BLaER1 treated with 17β-estradiol and CSF1 and Interleukin-3, amounts not matched to agents 10 nM and 100 nM (cell line): ENCODE results near the gene YARS1.
"Not testable (repeated sequence)": the region's sequence is repeated elsewhere in the genome, so short reads cannot be mapped to it uniquely, and the experiment has no call there.

Experiments
- H3K27ac ChIP-seq, 11 experiments: shearing (Covaris generic); formaldehyde crosslinking; 2 replicates each; pipeline ENCODE4 v1.8.1; 2022
- H3K27me3 ChIP-seq, 11 experiments: shearing (Covaris generic); formaldehyde crosslinking; 2 replicates each; pipeline ENCODE4 v1.8.1; 2022
- H3K36me3 ChIP-seq, 11 experiments: shearing (Covaris generic); formaldehyde crosslinking; 2 replicates each; pipeline ENCODE4 v1.8.1; 2022
- H3K4me1 ChIP-seq, 10 experiments: shearing (Covaris generic); formaldehyde crosslinking; 2 replicates each; pipeline ENCODE4 v1.8.1; 2022
- H3K4me2 ChIP-seq, 11 experiments: shearing (Covaris generic); formaldehyde crosslinking; 2 replicates each; pipeline ENCODE4 v1.8.1; 2022
- H3K4me3 ChIP-seq, 10 experiments: shearing (Covaris generic); formaldehyde crosslinking; 2 replicates each; pipeline ENCODE4 v1.8.1; 2022
- H3K9ac ChIP-seq, 11 experiments: shearing (Covaris generic); formaldehyde crosslinking; 2 replicates each; pipeline ENCODE4 v1.8.1; 2022
- H3K9me3 ChIP-seq, 11 experiments: shearing (Covaris generic); formaldehyde crosslinking; replicated peaks in 1 of 11; 2 replicates each; pipeline ENCODE4 v1.8.1; 2022
- H4K20me1 ChIP-seq, 11 experiments: shearing (Covaris generic); formaldehyde crosslinking; 2 replicates each; pipeline ENCODE4 v1.8.1; 2022
- Cebpa-rat ChIP-seq, 11 experiments: shearing (Covaris generic); IDR thresholded peaks; 2 replicates each; pipeline ENCODE4 v1.8.1; 2022

YARS1 gene

DNA sequence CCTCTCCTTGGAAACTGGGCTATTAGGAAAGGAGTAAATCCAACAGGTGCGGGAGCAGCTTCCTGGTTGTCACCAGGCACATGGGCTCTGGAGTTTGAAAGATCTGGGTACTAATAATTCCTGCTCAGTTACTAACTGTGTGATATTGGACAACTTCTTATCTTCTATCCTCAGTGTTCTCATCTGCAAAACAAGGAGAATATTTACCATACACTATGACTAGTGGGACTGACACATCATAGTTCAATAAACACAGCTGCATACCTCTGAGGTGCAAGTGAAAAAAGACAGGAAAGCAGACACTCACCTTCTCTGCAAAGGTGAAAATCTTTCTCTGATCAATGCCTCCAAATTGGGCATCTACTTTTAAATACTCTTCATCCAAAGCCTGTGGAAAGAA is 19.7 kb downstream of the YARS1 start:
- Histone ChIP-seq H3K9ac (no peak overlapping the region), H3K4me3 (no peak overlapping the region), H3K4me1 (0 out of 20 replicates have a peak, but pooled peaks cover 0 to 6% (median 0%) of the 10 kb centered on the region in 10 experiments), H3K27me3 (no peaks in the 10 kb centered on the region), H4K20me1 (peaks cover 25 to 83% (median 51%) of the 10 kb centered on the region in 11 experiments; a peak in 19 of 22 replicates), H3K4me2 (no peak overlapping the region), H3K36me3 (peaks cover 89 to 99% (median 98%) of the 10 kb centered on the region in 11 experiments), H3K27ac (no peak overlapping the region), H3K9me3 (no peaks in the 10 kb centered on the region)
- no peak for TF ChIP-seq Cebpa-rat (IDR thresholded peaks at IDR 0.05)

- Histone ChIP-seq H3K36me3 (peaks cover 92 to 99% (median 98%) of the 10 kb centered on the region in 11 experiments), H4K20me1 (peaks cover 25 to 84% (median 50%) of the 10 kb centered on the region in 11 experiments; a peak in 19 of 22 replicates)
- H3K4me1 ChIP-seq, H3K27ac ChIP-seq, H3K9me3 ChIP-seq, H3K27me3 ChIP-seq, H3K4me3 ChIP-seq, H3K4me2 ChIP-seq, H3K9ac ChIP-seq: not testable (repeated sequence)
Observed at GRCh38 chr1:32795763-32796162, 21.4 kb downstream of the YARS1 start.

- 0 out of 20 replicates have a peak, but pooled peaks cover 0 to 6% (median 0%) of the 10 kb centered on the region in 10 experiments for H3K4me1 ChIP-seq
- H3K4me2 ChIP-seq, result no peak overlapping the region
- no peak for TF ChIP-seq Cebpa-rat (IDR thresholded peaks at IDR 0.05)
- no peak overlapping the region for H3K9ac ChIP-seq
- no peak overlapping the region for H3K27ac ChIP-seq
- H3K27me3 ChIP-seq, result no peaks in the 10 kb centered on the region
- peaks cover 92 to 99% (median 98%) of the 10 kb centered on the region in 11 experiments for H3K36me3 ChIP-seq
- no peak overlapping the region for H3K4me3 ChIP-seq
- peaks cover 7 to 79% (median 31%) of the 10 kb centered on the region in 11 experiments; a peak in 17 of 22 replicates for H4K20me1 ChIP-seq
- no peaks in the 10 kb centered on the region for H3K9me3 ChIP-seq
Observed at GRCh38 chr1:32791881-32792280, 25.3 kb downstream of the YARS1 start.

DNA sequence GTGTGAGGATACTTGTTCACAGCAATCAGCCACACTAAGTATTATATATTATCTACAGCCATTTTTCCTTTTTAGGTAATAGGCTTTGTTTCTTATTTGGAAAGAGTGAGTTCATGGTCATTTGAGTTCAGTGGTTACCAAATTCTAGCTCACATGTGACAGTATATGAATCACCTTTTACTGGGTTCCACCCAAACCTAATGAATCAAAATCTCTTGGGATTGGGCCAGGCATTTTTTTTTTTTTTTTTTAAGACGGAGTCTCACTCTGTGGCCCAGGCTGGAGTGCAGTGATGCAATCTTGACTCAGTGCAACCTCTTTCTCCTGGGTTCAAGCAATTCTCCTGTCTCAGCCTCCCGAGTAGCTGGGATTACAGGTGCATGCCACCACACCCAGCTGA is 27.8 kb downstream of the YARS1 start:
- not testable (repeated sequence) for H3K4me1 ChIP-seq, H3K9ac ChIP-seq, H3K4me2 ChIP-seq, H3K4me3 ChIP-seq, H3K9me3 ChIP-seq, H3K27ac ChIP-seq, H3K27me3 ChIP-seq
- peaks cover 95 to 100% (median 100%) of the 10 kb centered on the region in 11 experiments for H3K36me3 ChIP-seq
- H4K20me1 ChIP-seq, result peaks cover 3 to 89% (median 38%) of the 10 kb centered on the region in 11 experiments; a peak in 17 of 22 replicates

GRCh38 chr1:32786856-32787255 is 30.3 kb downstream of the YARS1 start:
- Histone ChIP-seq H3K4me1 (no peaks in the 10 kb centered on the region), H3K27me3 (no peaks in the 10 kb centered on the region), H3K4me2 (no peak overlapping the region), H3K9ac (no peak overlapping the region), H3K27ac (no peak overlapping the region), H3K4me3 (no peak overlapping the region), H3K36me3 (peaks cover 99 to 100% (median 100%) of the 10 kb centered on the region in 11 experiments), H4K20me1 (peaks cover 3 to 88% (median 44%) of the 10 kb centered on the region in 11 experiments; a peak in 17 of 22 replicates), H3K9me3 (no peaks in the 10 kb centered on the region)
- no peak for TF ChIP-seq Cebpa-rat (IDR thresholded peaks at IDR 0.05)

DNA sequence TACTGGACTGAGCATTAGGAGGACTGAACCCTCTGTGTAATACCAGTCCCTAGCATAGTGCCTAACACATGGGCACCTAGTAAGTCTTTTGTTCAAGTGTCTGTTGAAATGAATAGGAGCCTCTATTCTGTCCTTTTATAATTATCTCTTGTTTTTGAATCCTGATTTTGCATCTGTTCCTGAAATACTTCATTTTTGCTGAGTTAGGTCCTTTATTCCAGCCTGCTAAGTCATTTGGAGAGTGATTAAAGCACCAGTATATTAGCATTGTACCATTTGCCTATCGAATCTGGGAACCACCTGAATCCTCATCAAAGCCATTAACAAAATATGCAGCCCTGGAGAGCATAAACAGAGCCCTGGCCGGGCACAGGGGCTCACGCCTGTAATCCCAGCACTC is 32.3 kb downstream of the YARS1 start:
- H4K20me1 ChIP-seq, result peaks cover 7 to 85% (median 45%) of the 10 kb centered on the region in 11 experiments; a peak in 15 of 22 replicates
- H3K9me3 ChIP-seq, result no peaks in the 10 kb centered on the region

GRCh38 chr1:32783851-32784250 is 33.3 kb downstream of the YARS1 start:
- peaks cover 7 to 83% (median 44%) of the 10 kb centered on the region in 11 experiments; a peak in 16 of 22 replicates for H4K20me1 ChIP-seq
- TF ChIP-seq Cebpa-rat (IDR thresholded peaks at IDR 0.05), result no peak
- no peak overlapping the region for H3K27ac ChIP-seq
- no peaks in the 10 kb centered on the region for H3K9me3 ChIP-seq
- no peak overlapping the region for H3K9ac ChIP-seq
- no peaks in the 10 kb centered on the region for H3K27me3 ChIP-seq
- no peak overlapping the region for H3K4me2 ChIP-seq
- H3K4me3 ChIP-seq, result no peak overlapping the region
- peaks cover 100% of the 10 kb centered on the region in 11 experiments for H3K36me3 ChIP-seq
- H3K4me1 ChIP-seq, result no peaks in the 10 kb centered on the region

More for the DNA sequence above, 32.3 kb downstream of the YARS1 start:
- Histone ChIP-seq H3K27ac (no peak overlapping the region), H3K36me3 (peaks cover 100% of the 10 kb centered on the region in 11 experiments), H3K4me1 (no peaks in the 10 kb centered on the region), H3K4me3 (no peak overlapping the region), H3K4me2 (no peak overlapping the region), H3K9ac (no peak overlapping the region), H3K27me3 (no peaks in the 10 kb centered on the region)
- TF ChIP-seq Cebpa-rat (IDR thresholded peaks at IDR 0.05), result no peak

DNA sequence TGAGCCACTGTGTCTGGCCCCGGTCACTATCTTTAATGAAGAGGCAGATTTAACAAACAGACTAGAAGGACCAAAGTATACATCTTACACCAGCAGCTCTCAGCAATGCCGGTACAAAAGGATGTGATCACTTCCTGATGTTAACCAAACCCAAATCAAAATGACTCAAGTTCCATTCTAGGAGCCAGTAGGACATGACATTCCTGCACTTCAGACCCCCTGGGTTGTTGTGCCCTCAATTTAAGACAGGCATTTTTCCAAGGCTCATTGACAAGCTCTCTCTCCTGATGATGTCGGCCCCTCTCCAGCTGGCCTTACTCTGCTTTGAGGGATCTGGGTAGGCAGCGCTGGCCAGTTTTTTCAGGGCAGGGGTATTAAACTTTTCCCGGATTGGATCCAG is 35.1 kb downstream of the YARS1 start:
- no peak for TF ChIP-seq Cebpa-rat (IDR thresholded peaks at IDR 0.05)
- Histone ChIP-seq H3K27ac (no peak overlapping the region), H3K4me3 (no peak overlapping the region)

DNA sequence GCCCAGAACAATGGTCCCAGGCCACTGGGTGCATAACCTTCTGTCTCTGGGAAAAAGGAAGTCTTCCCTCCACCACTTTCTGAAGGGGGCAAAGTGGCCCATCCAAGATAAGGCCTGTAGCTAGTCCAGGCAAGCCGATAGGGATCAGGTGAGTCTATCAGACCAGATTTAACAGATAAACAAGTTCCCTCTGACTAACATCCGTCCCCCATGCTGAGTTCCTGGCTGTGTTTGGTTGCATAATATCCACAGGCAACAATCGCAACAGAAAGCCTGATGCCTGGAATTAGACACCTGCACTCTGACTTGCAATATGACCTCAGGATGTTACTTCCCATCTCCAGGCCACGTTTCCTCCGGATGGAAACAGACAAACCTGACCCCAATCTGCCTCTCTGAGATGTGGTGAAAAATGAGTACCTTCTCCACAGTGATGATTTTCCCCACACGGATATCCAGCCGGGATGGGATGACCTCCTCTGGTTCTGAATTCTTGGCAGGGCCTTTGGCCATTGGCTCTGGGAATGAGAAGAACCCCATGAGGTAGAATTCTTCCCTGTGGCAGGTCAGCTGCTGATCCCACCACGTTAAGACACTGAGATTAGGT is 36.4 kb downstream of the YARS1 start:
- H3K9ac ChIP-seq, result no peak overlapping the region
- TF ChIP-seq Cebpa-rat (IDR thresholded peaks at IDR 0.05), result no peak
- no peaks in the 10 kb centered on the region for H3K27me3 ChIP-seq
- no peak overlapping the region for H3K4me3 ChIP-seq
- no peak overlapping the region for H3K4me2 ChIP-seq
- H3K9me3 ChIP-seq, result no peaks in the 10 kb centered on the region
- H4K20me1 ChIP-seq, result peaks cover 9 to 84% (median 38%) of the 10 kb centered on the region in 11 experiments; a peak in 21 of 22 replicates
- peaks cover 2 to 10% (median 5%) of the 10 kb centered on the region in 10 experiments; a peak in 18 of 20 replicates for H3K4me1 ChIP-seq
- peaks cover 98 to 100% (median 100%) of the 10 kb centered on the region in 11 experiments for H3K36me3 ChIP-seq
- no peak overlapping the region for H3K27ac ChIP-seq

More for the DNA sequence above, 35.1 kb downstream of the YARS1 start:
- Histone ChIP-seq H3K27me3 (no peaks in the 10 kb centered on the region), H4K20me1 (peaks cover 4 to 80% (median 33%) of the 10 kb centered on the region in 11 experiments; a peak in 15 of 22 replicates), H3K9ac (no peak overlapping the region), H3K36me3 (peaks cover 98 to 100% (median 100%) of the 10 kb centered on the region in 11 experiments), H3K9me3 (no peaks in the 10 kb centered on the region), H3K4me1 (no peaks in the 10 kb centered on the region), H3K4me2 (no peak overlapping the region)
